GM18861 (cell line): ENCODE measurements around the gene CD164.
"Not testable (repeated sequence)": the region's sequence is repeated elsewhere in the genome, so short reads cannot be mapped to it uniquely, and the experiment has no call there.

Experiments
- ATAC-seq: cut with Tn5 transposase; IDR thresholded peaks from one replicate; pipeline ENCODE4 v1.9.1; 2021; ENCODE audit not compliant: unreplicated experiment

CD164 gene

DNA sequence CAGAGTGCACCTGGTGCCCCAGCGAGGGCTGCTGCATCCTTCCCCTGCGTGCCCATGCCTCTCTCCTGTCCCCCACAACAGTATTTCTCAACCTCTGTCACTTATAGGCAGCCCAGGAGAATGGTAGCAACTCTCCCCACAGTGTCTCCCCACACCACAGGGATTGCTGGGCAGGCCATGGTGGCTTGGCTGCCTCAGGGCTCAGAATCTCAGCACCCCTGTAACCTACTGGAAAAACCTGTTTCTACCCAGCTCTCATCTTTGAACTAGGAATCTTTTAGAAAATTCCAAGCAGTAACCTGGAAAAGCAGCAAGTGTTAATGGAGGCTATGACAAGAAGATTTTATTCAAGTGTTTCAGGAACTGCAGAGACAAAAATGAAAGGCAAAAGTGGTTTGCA, 38.0 kb downstream of the CD164 start:
- ATAC-seq, result no peak

DNA sequence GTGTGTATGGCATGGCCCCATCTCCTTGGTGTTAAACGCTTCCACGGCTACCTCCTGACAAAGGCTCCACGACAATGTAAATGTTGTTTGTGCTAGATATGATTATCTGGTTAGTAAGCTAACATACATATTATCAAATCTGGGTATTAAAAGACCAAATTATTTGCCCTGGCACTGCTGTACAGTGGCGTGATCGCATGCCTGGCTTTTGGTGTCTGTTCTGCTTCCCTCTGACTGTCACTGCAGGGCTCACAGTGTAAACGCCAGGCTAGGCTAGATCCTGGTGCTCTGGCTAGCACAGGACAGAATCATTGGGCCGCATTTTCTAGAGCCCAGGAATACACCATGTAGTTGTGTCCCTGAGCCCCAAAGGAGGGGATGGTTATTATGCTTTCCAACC, 38.7 kb downstream of the CD164 start:
- ATAC-seq, result no peak

DNA sequence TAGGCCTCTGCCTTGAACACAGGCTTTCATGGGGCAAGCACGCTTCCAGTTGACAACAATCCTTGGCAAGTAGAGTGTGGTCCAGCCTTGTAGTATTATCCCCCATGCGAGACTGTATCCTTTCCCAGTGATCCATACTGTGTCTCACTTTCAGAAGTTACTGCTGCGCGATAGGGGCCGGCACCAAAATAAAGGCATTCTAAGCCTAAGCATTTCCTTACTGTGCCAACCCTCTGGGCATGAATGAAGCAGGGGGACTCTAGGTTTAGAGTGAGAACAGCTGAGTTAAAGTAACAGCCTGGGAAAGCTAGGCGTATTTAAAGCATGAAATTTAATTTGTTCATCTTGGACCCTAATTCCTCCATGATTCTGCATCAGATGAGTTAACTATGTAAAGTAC, 39.4 kb downstream of the CD164 start:
- ATAC-seq, result no peak

DNA sequence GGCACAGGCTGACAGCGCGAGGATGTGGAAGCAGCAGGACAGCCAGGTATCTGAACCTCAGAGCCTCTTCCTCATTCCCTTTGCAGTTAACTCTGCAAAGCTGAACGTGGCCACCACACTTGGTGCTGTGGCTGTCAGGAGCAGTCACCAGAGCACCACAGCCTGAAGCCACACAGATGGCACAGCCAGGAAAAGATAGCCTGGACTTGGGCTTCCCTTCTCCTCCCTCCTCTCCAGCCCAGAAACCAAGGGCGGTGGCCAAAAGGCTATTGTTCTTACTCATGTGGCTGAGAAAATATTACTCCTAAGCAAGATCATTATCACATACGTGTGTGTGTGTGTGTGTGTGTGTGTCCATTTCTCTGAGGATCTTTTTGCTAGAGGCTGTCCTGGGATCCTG, 39.8 kb downstream of the CD164 start:
- no peak for ATAC-seq

DNA sequence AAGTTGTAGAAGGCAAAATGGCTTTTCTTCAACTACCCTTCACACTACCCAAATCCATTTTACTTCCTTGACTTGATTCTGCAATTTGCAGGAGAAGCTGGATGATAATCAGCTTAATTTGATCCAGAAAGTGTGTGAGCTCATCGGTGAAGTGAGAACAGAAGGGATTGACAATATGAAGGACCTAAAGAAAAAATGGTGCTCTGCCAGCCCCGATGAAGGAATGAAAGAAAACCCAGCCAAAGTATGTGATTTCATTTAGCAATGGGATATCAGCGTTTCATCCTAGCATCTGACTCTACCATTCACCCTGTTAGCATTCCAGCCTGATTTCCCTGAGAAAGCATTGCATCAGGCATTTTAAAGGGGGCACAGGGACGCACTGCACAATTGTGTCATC, 41.5 kb downstream of the CD164 start:
- ATAC-seq, result no peak

DNA sequence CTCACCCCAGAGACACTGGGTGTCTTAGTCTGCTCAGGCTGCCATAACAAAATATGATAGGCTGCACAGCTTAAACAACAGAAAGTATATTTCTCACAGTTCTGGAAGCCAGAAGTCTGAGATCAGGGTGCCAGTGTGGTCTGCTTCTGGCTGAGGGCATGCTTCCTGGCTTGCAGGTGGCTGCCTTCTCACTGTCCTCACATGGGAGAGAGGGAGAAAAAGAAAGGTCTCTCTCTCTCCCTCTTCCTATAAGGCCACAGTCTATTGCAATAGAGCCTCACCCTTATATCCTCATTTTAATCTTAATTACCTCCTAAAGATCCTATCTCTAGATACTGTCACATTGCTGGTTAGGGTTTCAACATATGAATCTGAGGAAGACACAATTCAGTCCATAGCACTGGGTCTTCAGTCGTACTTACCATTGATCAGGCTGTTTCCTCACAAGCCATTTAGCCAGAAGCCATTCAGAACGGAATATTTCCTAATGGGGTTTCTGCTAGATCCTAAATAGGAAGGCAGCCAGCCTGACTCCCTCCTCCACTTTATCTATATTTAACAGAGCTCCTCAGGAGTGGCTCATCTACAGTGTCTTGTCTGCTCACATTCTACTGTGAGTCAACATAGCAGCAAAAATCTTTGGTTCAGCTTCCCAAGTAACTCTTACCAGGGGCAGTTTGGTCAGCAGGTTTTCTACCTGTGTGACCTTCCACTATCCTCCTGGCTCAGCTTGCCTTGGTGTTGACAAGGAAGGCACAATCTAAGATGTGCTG, 42.2 kb downstream of the CD164 start:
- no peak for ATAC-seq

DNA sequence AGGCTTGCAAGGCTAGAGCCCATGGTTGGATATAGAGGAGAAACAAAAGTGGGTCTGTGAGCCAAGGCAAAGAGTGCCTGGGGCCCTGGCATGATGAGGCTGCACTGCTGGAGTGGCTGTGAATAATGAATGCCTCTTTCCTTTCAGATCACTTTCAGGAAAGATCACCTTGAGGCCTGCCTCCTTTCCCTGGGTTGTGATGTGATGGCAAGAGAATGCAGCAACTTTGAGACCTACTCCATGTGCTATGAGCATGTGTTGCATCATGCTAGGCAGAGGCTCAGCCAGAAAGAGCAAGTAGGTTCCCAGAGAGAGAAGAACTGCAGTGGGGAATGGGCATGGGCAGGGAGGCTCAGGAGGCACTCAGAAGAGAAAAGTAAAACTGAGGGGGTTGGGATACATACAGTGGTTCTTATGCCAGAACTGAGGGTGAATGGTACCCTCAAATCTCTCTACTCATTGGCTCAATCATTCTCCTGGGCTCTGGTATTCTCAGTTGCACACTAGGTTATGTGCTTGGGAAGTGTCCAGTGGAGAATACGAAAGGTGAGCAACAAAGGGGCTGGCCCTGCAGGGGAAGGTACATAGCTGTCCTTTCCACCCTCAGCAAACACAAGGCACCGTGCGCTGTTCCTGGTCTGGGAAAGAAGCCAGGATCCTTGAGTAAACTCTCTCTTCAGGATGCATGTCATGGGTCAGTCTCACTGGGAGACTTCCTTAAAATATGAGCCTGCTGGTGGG, 45.9 kb downstream of the CD164 start:
- ATAC-seq, result no peak

DNA sequence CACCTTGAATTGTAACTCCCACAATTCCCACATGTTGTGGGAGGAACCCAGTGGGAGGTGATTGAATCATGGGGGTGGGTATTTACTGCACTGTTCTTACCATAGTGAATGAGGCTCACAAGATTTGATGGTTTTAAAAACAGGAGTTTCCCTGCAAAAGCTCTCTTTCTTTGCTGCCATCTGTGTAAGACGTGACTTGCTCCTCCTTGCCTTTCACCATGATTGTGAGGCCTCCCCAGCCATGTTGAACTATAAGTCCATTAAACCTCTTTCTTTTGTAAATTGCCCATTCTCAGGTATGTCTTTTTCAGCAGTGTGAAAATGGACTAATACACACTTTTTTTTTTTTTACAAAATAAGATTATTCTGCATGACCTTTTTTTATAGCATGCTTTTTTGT, 48.4 kb downstream of the CD164 start:
- ATAC-seq, result not testable (repeated sequence)

DNA sequence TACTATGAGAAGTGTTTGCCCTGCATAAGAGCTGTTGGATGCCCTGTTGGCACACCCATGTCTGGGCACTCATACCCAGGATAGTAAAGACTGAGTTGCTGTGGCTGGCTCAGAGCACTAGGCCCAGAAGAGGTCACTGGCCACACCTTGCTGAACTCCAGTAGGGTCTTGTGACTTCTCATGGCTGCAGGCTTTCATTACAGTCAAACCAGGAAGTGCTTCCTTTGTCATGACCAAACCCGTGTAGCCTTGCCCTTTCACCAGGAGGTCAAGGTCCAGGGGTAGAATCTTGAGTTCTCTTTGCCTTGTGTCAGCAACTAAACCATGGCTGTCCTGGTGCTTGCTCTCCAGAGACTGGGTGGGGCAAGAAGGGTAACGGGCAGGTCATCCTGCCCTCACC, 49.5 kb downstream of the CD164 start:
- ATAC-seq, result peak; percentile 60

DNA sequence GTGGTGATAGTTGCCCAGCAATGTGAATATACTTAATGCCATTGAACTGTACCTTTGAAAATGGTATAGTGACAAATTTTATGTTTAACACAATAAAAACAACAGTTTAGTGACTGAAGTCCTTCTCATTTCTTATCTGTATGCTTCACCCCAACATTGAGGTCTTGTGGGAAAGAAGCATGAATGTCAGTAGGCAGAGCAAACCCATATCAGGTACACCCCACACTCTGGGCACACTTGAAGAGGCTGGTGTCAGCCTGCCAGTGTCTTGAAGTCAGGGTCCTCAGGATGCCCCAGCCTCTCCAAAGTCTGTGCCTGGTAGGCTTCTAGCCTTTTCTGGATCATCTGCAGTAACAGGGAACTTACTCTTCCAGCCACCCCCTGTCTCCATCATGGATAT, 51.2 kb downstream of the CD164 start:
- no peak for ATAC-seq

DNA sequence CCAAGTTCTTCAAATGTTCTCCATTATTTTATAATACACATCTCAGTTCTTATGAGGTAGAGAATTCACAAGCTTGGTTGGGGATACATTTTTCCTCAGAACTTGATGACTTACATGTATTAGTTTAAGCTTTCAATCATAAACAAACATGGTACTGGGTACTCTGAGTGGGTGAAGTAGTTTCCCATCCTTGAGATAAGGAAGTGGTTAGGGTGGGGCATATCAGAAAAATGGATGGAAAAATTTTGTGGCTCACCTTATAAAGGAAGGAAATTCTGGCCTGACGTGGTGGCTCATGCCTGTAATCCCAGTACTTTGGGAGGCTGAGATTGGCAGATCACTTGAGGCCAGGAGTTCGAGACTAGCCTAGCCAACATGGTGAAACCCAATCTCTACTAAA, 52.0 kb downstream of the CD164 start:
- ATAC-seq, result no peak

DNA sequence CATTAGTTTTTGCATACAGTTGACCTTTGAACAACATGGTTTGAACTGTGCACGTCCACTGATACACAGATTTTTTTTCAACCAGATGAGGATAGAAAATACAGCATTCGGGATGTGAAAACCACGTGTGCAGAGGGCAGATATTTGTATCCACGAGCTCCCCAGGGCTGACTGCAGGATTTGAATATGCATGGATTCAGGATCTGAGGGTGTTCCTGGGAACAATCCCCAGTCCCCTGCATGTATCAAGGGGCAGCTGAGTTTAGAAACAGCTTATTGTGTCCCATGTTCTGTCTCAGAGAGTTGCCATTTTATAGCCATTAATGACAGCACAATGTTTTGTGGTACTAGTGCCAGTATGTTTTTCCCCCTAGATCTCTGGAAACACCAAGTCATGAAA, 53.6 kb downstream of the CD164 start:
- ATAC-seq, result no peak

DNA sequence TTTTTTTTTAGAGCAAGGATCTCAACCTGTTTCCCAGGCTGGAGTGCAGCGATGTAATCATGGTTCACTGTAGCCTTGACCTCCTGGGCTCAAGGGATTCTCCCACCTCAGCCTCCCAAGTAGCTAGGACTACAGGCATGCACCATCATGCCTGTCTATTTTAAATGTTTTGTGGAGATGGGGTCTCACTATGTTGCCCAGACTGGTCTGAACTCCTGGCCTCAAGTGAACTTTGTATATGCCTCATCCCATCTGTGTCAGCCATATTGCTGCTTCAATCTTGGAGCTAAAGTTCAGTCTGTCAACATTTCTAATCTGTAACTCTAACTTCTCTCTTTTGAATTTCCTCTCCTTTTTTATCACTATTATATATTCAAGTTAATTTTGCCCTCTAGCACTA, 54.3 kb downstream of the CD164 start:
- ATAC-seq, result no peak

DNA sequence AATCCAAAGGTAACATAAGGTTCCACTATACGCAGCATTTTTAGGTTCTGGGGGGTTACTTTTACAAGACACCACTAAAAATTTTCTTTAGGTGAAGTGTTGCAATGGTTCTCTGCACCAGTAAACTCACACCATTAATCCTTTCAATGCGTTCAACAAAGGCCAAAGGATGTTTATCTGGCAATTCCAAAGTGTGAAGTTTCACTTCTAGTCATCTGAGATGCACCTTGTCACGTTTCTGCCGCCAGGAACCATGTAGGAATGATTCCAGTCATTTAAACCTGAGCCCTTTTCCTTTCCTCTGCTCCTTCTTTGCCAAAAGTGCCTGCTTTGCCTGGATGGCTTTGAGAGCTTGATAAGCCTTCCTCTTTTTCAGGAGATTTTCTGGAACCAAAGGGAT, 54.8 kb downstream of the CD164 start:
- ATAC-seq, result no peak

DNA sequence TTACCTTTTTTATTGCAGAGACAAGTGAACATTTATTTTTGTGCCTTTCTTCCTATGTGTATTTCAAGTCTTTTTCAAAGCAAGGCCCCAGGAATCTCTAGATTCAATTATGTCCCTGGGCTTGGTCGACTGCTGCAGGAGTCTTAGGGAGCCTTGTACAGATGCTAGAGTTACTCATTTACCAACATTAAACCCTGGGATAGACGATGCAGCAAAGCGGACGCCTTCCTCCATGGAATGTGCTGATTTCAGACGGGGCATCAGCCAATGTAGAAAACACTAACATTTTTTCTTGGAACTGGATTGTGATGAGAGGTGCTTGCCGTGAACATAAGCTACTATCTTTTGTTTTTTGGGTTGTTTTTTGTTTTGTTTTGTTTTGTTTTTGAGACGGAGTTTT, 55.9 kb downstream of the CD164 start:
- ATAC-seq, result no peak

DNA sequence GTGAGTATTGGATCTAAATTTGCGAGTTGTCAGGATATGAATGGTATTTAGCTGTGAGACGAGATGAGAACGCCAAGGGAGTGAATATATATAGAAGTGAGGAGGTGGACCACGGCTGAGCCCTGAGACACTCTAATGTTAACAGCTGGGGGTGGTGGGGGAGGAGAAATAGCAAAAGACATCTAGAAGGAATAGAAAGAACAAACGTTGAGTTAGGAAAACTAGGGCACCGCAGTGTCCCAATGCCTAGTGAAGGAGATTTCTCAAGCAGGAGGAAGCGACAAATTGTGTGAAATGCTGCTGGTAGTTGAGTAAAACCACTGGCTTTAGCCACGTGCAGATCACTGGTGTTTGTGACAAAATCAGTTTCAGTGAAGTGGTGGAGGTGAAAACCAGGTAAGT, 56.9 kb downstream of the CD164 start:
- no peak for ATAC-seq

DNA sequence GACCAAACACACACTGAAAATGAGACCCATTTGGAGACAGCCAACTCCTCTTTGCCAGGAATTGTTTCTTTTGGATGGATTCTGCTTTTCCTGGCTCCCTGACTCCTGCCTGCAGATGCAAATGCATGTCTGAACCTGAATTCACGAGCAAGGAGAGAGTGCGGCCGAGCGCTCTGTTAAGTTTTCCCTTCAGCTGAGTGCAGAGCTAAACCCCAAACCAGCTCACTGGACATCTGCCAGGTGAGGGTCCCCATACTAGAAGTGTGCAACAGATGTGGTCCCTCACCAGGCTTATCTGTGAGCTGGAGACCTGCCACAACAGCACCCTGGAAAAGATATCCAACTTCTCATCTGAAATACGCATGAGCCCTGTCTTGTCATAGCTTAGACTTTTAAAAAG, 59.0 kb downstream of the CD164 start:
- no peak for ATAC-seq

DNA sequence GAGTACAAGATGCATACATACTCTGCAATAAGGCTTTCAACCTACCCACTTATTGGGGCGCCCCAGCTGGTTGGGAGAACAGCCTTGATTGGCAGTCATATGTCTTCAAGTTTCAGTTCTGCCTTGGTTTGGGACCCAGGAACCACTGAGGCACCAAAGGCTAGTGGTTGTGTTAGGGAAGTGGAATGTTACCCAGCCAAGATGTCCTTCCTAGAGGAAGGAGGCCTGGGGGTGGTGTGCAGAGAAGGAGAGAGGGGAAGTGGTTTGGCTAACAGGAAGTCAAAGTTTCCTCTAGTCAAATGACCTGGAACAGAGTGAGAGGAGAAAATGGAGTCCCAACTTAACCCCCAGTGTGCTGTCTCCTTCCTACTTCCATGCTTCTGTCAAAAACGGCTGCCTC, 59.4 kb downstream of the CD164 start:
- no peak for ATAC-seq

DNA sequence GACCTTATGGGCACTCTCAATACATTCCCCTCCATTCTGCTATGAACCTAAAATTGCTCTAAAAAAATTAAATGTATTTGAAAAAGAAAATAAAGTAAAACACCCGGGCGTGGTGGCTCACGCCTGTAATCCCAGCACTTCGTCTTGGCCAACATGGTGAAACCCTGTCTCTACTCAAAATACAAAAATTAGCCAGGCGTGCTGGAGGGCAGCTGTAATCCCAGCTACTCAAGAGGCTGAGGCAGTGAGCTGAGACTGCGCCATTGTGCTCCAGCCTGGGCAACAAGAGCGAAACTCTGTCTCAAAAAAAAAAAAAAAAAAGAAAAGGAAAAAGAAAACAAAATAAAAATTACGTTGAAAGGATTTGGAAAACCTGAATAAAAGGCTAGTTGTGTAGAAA, 60.5 kb downstream of the CD164 start:
- ATAC-seq, result no peak

DNA sequence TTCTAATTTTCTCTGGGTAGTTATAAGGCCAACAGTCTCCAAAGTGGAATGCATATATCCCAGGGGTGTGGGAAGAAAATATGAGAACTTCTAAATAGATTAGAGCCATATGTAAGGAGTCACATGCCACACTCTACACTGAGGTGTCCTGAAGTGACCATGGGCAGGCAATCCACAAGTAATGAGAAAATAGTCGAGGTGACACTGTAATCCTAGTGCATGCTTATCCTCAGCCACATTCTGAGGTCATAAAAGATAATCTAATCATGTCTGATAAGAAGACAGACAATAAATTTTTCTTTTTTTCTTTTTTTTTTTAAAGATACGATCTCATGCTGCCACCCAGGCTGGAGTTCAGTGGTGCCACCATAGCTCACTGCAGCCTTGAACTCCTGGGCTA, 62.2 kb downstream of the CD164 start:
- ATAC-seq, result no peak

DNA sequence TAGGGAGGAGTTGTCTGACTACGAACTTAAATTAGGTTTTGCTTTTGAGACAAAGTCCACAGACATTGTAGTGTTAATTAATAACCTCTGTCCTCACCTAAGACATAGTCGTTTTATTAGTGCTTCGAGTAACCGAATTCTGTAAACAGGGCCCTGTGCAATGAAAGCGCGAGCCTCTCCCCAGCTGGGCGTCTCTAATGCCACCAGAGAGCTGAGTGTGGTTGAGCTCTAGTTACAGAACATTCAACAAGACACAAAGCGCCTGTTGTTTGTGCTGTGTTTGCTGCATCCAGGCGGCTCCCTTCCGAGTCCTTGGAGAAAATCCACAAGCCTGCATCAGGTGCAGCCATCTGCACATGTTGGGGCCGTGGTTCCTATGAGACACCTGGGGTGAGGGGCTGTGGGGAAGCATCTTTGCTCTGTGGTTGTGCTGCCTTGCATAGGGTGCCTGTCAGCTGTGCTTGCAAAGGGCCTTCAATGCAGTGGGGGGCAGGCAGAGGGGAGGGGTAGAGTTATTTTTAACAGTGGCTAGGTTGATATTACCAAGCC, 63.9 kb downstream of the CD164 start:
- ATAC-seq, result no peak

DNA sequence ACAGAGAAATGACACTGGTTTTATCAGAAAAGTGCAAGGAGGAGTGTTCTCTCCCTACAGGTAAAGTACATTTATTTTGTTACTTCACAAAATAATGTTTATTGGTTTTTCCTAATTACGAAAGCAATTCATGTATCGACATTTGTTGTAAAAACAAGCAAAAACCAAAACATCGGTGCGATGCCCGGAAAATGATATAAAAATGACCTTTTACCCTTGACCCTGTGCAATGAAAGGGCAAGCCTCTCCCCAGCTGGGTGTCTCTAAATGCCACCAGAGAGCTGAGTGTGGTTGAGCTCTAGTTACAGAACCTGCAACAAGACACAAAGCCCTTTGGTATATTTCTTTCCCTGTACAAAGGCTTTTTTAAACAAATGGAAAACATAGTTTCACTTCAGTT, 65.4 kb downstream of the CD164 start:
- no peak for ATAC-seq
